GM12878 (cell line): Measurements from ENCODE around the gene NR6A1. TPM values are rescaled to one million over a fixed set of nuclear protein-coding genes. Genes with fewer than 3 reads are reported as not detected.

ENCODE experiments used
- ATAC-seq: fragments of 200-7000 bp; cut with Tn5 transposase; 3 replicates; pipeline ENCODE4 v1.9.1; 2020; ENCODE audit warnings: mild to moderate bottlenecking, moderate library complexity
- BruUV-seq: library from RNA; stranded (reverse); fragments of 400-500 nt; replicated peaks from 2 replicates; lab custom pipeline; 2021; lab: Mats Ljungman, UMichigan
- CTCF ChIA-PET: fragments of 300-600 bp; sonication (Branson Sonifier 250); formaldehyde crosslinking; extraction: SDS; loops from one replicate; lab custom pipeline; 2021; ENCODE audit warnings: inconsistent platforms; lab: Yijun Ruan, JAX
- POLR2A ChIA-PET: fragments of 350-600 bp; formaldehyde crosslinking; extraction: SDS; loops from one replicate; lab custom pipeline; 2021; ENCODE audit warnings: inconsistent platforms; lab: Charles Lee
- RAD21 ChIA-PET: fragments of 300-600 bp; sonication (Branson Sonifier 250); formaldehyde crosslinking; loops from one replicate; lab custom pipeline; 2023; ENCODE audit warnings: antibody characterized with exemption; ENCODE audit not compliant: unreplicated experiment; lab: Charles Lee
- SMC1A ChIA-PET: fragments of 300-600 bp; sonication (Branson Sonifier 250); formaldehyde crosslinking; loops from one replicate; lab custom pipeline; 2023; ENCODE audit not compliant: unreplicated experiment, uncharacterized antibody; lab: Charles Lee
- DNase-seq: peaks from one replicate; pipeline ENCODE4 v3.0.0-alpha.2; 2011; ENCODE audit warnings: low read depth, low spot score
- FAIRE-seq: peaks from 3 replicates; lab custom pipeline; 2011; peaks lifted over from hg19 to GRCh38; lab: Jason Lieb, UNC
- H2AFZ ChIP-seq: 2 replicates; pipeline ENCODE4 v1.6.0; 2011; ENCODE audit warnings: low read depth, low read length, control low read depth; ENCODE audit not compliant: control insufficient read depth
- H3K27ac ChIP-seq: 2 replicates; pipeline ENCODE4 v1.5.1; 2011; ENCODE audit warnings: control low read depth; ENCODE audit not compliant: control insufficient read depth, insufficient read depth
- H3K27me3 ChIP-seq, 2 experiments: replicated peaks in 1 of 2; 2 replicates each; pipeline versions ENCODE4 v1.6.0 to v1.6.1; 2011; ENCODE audit warnings: low read length in 1 of 2; ENCODE audit not compliant: control insufficient read depth in 2 of 2, insufficient read depth in 2 of 2
- H3K36me3 ChIP-seq, 2 experiments: 2 replicates each; pipeline ENCODE4 v1.5.1; 2011; ENCODE audit warnings: low read length in 1 of 2; ENCODE audit not compliant: control insufficient read depth in 2 of 2, insufficient read depth in 2 of 2
- H3K4me1 ChIP-seq: 2 replicates; pipeline ENCODE4 v1.6.1; 2011; ENCODE audit warnings: mild to moderate bottlenecking, low read length, moderate library complexity, mixed read lengths; ENCODE audit not compliant: control insufficient read depth, insufficient read depth
- H3K4me2 ChIP-seq: 2 replicates; pipeline ENCODE4 v1.6.0; 2011; ENCODE audit warnings: control low read depth; ENCODE audit not compliant: control insufficient read depth, insufficient read depth
- H3K4me3 ChIP-seq: fragments of 200-600 bp; sonication (generic); 2 replicates; pipeline ENCODE4 v1.5.1; 2016
- H3K79me2 ChIP-seq: 2 replicates; pipeline ENCODE4 v1.6.0; 2011; ENCODE audit warnings: low read length; ENCODE audit not compliant: control insufficient read depth, insufficient read depth
- H3K9ac ChIP-seq: 2 replicates; pipeline ENCODE4 v1.8.0; 2011; ENCODE audit warnings: low read length, control low read depth, mixed read lengths; ENCODE audit not compliant: control insufficient read depth, insufficient read depth
- H3K9me3 ChIP-seq: replicated peaks from 3 replicates; pipeline ENCODE4 v1.5.1; 2011; ENCODE audit warnings: mild to moderate bottlenecking, low read length; ENCODE audit not compliant: control insufficient read depth, insufficient read depth
- H4K20me1 ChIP-seq: 2 replicates; pipeline ENCODE4 v1.6.0; 2011; ENCODE audit not compliant: control insufficient read depth, insufficient read depth
- HDAC6 ChIP-seq: fragments of 200-600 bp; sonication (generic); IDR thresholded peaks from one replicate; pipeline ENCODE4 v1.8.0; 2017; ENCODE audit warnings: antibody characterized with exemption; ENCODE audit not compliant: unreplicated experiment
- LARP7 ChIP-seq: fragments of 450-650 bp; IDR thresholded peaks from 2 replicates; pipeline ENCODE4 v1.6.1; 2017; ENCODE audit warnings: mild to moderate bottlenecking
- NFXL1 ChIP-seq: fragments of 450-650 bp; IDR thresholded peaks from 2 replicates; pipeline ENCODE4 v1.6.1; 2017; ENCODE audit warnings: antibody characterized with exemption, mild to moderate bottlenecking, borderline replicate concordance
- NFYA ChIP-seq: IDR thresholded peaks from 2 replicates; pipeline ENCODE4 v1.6.1; 2011; ENCODE audit warnings: low read depth, mild to moderate bottlenecking, low read length, improper control_type of control experiment, borderline replicate concordance
- POU2F2 ChIP-seq: IDR thresholded peaks from 3 replicates; pipeline ENCODE4 v1.6.1; 2011; ENCODE audit warnings: low read depth, mild to moderate bottlenecking, low read length, borderline replicate concordance
- SMAD5 ChIP-seq: IDR thresholded peaks from 2 replicates; pipeline ENCODE4 v1.6.1; 2016; ENCODE audit warnings: antibody characterized with exemption, low read depth
- SP1 ChIP-seq: IDR thresholded peaks from one replicate; pipeline ENCODE4 v1.6.1; 2011; ENCODE audit warnings: low read depth, low read length
- SUPT20H ChIP-seq: IDR thresholded peaks from 2 replicates; pipeline ENCODE4 v1.6.1; 2011; ENCODE audit warnings: low read depth, mild to moderate bottlenecking, low read length, moderate library complexity, borderline replicate concordance; ENCODE audit not compliant: control insufficient read depth
- TCF3 ChIP-seq: IDR thresholded peaks from 2 replicates; pipeline ENCODE4 v1.6.1; 2012; ENCODE audit warnings: low read depth, mild to moderate bottlenecking, low read length, borderline replicate concordance; ENCODE audit not compliant: insufficient read depth
- WGBS: methylation state at CpG from one replicate; pipeline ENCODE4 v1.1.6; 2016; ENCODE audit warnings: low lambda C conversion rate; ENCODE audit not compliant: insufficient replicate concordance, insufficient coverage; ENCODE audit errors: missing lambda C conversion rate; 5-methylcytosine and 5-hydroxymethylcytosine counted together
- in situ Hi-C: fragments of 300-500 bp; cut with MboI; formaldehyde crosslinking; loops from 9 replicates; pipeline ENCODE4 v1.14.3; 2018; ENCODE audit warnings: mixed read lengths
- intact Hi-C: fragments of 100-400 bp; cut with micrococcal nuclease; formaldehyde crosslinking; loops from one replicate; pipeline ENCODE4 v1.14.2; 2022; ENCODE audit not compliant: unreplicated experiment
- polyA plus RNA-seq, 11 experiments: library from polyadenylated mRNA; depleted of rRNA in 4 of 11; unstranded in 6 of 11; stranded (reverse) in 5 of 11; fragments of >200 nt; fragmentation: Nextera tagmentation in 4 of 11; fragmentation: Illumina TruSeq in 1 of 11; extraction: Ambion mirVana in 4 of 11; extraction: Trizol in 1 of 11; gene quantifications; 1 replicate in 1 of 11; 2 replicates in 10 of 11; pipeline versions ENCODE4 v1.2.1 to v1.2.3, GENCODE V29; 2011 to 2016; ENCODE audit warnings: inconsistent platforms in 2 of 11, missing spikeins in 2 of 11, low read depth in 1 of 11
- total RNA-seq, 4 experiments: library from RNA; depleted of rRNA in 3 of 4; stranded (reverse); fragments of >200 nt in 3 of 4; fragmentation: Illumina TruSeq in 1 of 4; extraction: Trizol in 1 of 4; gene quantifications; 2 replicates each; pipeline versions ENCODE4 v1.2.1 to v1.2.3, GENCODE V29; 2013 to 2021
- TF ChIP-seq, protein P1 (sequence below): fragments of 150-350 bp; IDR thresholded peaks from 2 replicates; pipeline ENCODE4 v1.6.1; 2016; ENCODE audit warnings: low read depth, low read length
- TF ChIP-seq, protein P2 (sequence below): fragments of 450-650 bp; IDR thresholded peaks from 2 replicates; pipeline ENCODE4 v1.6.1; 2017; ENCODE audit warnings: antibody characterized with exemption, mild to moderate bottlenecking, moderate library complexity
- TF ChIP-seq, protein P3 (sequence below): fragments of 450-650 bp; IDR thresholded peaks from 2 replicates; pipeline ENCODE4 v1.6.1; 2018; ENCODE audit warnings: borderline replicate concordance, mild to moderate bottlenecking; ENCODE audit not compliant: partially characterized antibody

Gene NR6A1
- total and polyA plus RNA-seq, 10 of the 15 experiments (the other 5 are each of a cell fraction or from before 2014, with no cell fraction given), result 1.2 to 9.2 (median 4.6) TPM

DNA sequence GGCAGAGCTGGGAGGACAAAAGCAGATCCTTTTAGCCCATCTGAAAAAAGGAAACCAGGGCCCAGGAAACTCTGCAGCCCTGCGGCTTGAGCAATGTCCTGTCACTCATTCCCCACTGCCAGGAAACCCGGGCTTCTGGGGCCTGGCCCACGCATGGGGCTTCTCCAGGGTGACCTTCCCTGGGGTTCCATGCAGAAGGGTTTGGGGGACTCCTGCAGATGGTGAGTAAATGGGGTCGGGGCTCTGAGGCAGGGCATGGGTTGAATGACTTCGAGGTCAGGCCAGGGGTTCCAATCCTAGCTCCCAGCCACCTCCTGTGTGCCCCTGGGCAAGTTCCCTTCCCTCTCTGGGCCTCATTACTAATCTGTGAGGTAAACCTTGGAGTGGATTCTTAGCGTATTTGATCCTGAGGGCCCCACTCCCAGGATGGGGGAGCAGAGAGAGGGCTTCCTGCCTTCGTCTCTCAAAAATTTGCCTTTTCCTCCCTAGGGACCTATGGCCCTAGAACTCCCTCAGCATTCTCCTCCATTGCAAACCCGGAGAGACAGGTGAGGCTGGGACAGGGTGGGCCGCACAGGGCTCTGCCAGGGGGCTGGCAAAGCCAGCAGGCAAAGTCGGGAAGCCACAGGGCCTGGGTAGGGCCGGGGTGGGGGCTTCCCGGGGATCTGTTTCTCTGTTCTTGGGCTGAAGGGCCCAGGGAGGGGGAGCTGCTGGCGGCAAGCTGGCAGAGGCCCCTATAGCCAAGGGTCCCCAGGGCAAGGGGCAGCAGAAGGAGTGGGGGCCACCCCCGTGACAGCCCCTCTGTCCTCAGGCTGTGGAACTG lies 295.0 kb downstream of the NR6A1 start:
- Histone ChIP-seq H3K4me1 (no peaks in the 10 kb centered on the region), H3K27me3 (peaks cover 0 to 3% of the 10 kb centered on the region in 2 experiments; a peak in 2 of 4 replicates), H3K4me3 (no peak overlapping the region), H2AFZ (no peak overlapping the region), H3K79me2 (no peaks in the 10 kb centered on the region), H3K27ac (no peak overlapping the region), H4K20me1 (no peaks in the 10 kb centered on the region), H3K36me3 (no peaks in the 10 kb centered on the region), H3K9ac (no peak overlapping the region), H3K4me2 (no peak overlapping the region), H3K9me3 (no peaks in the 10 kb centered on the region)
- intact Hi-C loops, result no loop called here
- ChIA-PET POLR2A (no interaction called here), SMC1A (interaction anchor here (0.7 kb wide), 1 partner anchor 11 kb away, joined by 3 read pairs; no protein-coding TSS in a partner anchor), RAD21 (no interaction called here), CTCF (interaction anchor here (1.0 kb wide), 1 partner anchor 1292 kb away, joined by 3 read pairs; no protein-coding TSS in a partner anchor)
- BruUV-seq, result no TSS peak
- FAIRE-seq (no peak), DNase-seq (no peak), ATAC-seq (no peak)
- 15% methylated on average over 13 of the region's 14 CpGs for WGBS
- in situ Hi-C loops, result no loop called here
- no peak for TF ChIP-seq HDAC6
- no peak for TF ChIP-seq SP1
- no peak for TF ChIP-seq SUPT20H
- TF ChIP-seq SMAD5, result no peak
- no peak for TF ChIP-seq TCF3
- TF ChIP-seq POU2F2, result no peak
- TF ChIP-seq LARP7, result no peak
- TF ChIP-seq, protein P1, sequence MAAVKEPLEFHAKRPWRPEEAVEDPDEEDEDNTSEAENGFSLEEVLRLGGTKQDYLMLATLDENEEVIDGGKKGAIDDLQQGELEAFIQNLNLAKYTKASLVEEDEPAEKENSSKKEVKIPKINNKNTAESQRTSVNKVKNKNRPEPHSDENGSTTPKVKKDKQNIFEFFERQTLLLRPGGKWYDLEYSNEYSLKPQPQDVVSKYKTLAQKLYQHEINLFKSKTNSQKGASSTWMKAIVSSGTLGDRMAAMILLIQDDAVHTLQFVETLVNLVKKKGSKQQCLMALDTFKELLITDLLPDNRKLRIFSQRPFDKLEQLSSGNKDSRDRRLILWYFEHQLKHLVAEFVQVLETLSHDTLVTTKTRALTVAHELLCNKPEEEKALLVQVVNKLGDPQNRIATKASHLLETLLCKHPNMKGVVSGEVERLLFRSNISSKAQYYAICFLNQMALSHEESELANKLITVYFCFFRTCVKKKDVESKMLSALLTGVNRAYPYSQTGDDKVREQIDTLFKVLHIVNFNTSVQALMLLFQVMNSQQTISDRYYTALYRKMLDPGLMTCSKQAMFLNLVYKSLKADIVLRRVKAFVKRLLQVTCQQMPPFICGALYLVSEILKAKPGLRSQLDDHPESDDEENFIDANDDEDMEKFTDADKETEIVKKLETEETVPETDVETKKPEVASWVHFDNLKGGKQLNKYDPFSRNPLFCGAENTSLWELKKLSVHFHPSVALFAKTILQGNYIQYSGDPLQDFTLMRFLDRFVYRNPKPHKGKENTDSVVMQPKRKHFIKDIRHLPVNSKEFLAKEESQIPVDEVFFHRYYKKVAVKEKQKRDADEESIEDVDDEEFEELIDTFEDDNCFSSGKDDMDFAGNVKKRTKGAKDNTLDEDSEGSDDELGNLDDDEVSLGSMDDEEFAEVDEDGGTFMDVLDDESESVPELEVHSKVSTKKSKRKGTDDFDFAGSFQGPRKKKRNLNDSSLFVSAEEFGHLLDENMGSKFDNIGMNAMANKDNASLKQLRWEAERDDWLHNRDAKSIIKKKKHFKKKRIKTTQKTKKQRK, result no peak
- no peak for TF ChIP-seq NFXL1
- TF ChIP-seq, protein P2, sequence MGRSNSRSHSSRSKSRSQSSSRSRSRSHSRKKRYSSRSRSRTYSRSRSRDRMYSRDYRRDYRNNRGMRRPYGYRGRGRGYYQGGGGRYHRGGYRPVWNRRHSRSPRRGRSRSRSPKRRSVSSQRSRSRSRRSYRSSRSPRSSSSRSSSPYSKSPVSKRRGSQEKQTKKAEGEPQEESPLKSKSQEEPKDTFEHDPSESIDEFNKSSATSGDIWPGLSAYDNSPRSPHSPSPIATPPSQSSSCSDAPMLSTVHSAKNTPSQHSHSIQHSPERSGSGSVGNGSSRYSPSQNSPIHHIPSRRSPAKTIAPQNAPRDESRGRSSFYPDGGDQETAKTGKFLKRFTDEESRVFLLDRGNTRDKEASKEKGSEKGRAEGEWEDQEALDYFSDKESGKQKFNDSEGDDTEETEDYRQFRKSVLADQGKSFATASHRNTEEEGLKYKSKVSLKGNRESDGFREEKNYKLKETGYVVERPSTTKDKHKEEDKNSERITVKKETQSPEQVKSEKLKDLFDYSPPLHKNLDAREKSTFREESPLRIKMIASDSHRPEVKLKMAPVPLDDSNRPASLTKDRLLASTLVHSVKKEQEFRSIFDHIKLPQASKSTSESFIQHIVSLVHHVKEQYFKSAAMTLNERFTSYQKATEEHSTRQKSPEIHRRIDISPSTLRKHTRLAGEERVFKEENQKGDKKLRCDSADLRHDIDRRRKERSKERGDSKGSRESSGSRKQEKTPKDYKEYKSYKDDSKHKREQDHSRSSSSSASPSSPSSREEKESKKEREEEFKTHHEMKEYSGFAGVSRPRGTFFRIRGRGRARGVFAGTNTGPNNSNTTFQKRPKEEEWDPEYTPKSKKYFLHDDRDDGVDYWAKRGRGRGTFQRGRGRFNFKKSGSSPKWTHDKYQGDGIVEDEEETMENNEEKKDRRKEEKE, result no peak
- no peak for TF ChIP-seq NFYA
- TF ChIP-seq, protein P3, sequence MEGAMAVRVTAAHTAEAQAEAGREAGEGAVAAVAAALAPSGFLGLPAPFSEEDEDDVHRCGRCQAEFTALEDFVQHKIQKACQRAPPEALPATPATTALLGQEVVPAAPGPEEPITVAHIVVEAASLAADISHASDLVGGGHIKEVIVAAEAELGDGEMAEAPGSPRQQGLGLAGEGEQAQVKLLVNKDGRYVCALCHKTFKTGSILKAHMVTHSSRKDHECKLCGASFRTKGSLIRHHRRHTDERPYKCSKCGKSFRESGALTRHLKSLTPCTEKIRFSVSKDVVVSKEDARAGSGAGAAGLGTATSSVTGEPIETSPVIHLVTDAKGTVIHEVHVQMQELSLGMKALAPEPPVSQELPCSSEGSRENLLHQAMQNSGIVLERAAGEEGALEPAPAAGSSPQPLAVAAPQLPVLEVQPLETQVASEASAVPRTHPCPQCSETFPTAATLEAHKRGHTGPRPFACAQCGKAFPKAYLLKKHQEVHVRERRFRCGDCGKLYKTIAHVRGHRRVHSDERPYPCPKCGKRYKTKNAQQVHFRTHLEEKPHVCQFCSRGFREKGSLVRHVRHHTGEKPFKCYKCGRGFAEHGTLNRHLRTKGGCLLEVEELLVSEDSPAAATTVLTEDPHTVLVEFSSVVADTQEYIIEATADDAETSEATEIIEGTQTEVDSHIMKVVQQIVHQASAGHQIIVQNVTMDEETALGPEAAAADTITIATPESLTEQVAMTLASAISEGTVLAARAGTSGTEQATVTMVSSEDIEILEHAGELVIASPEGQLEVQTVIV, result no peak
